H9 (cell line): ENCODE results near the gene WNT7B. TPM values are rescaled to one million over a fixed set of nuclear protein-coding genes. Genes with fewer than 3 reads are reported as not detected.

Experiments used
- DNase-seq: peaks from one replicate; pipeline ENCODE4 v3.0.0-alpha.2; 2017
- H2AFZ ChIP-seq: one replicate; pipeline ENCODE4 v1.6.1; 2013; ENCODE audit warnings: mild to moderate bottlenecking, low read length, control low read depth, moderate library complexity
- H2AK5ac ChIP-seq: 2 replicates; pipeline ENCODE4 v1.6.1; 2013; ENCODE audit warnings: low read length, control low read depth, mixed read lengths; ENCODE audit not compliant: insufficient read length
- H2BK120ac ChIP-seq: one replicate; pipeline ENCODE4 v1.6.1; 2013; ENCODE audit warnings: low read depth, mild to moderate bottlenecking, low read length, control low read depth, inconsistent platforms; ENCODE audit not compliant: poor library complexity, severe bottlenecking
- H2BK12ac ChIP-seq: 2 replicates; pipeline ENCODE4 v1.6.1; 2013; ENCODE audit warnings: low read length, control low read depth, mixed read lengths, low read depth; ENCODE audit not compliant: insufficient read length
- H2BK15ac ChIP-seq: 2 replicates; pipeline ENCODE4 v1.6.1; 2013; ENCODE audit warnings: low read depth, low read length, control low read depth
- H2BK20ac ChIP-seq: one replicate; pipeline ENCODE4 v1.6.1; 2013; ENCODE audit warnings: low read depth, mild to moderate bottlenecking, low read length, control low read depth, inconsistent platforms; ENCODE audit not compliant: poor library complexity, severe bottlenecking
- H2BK5ac ChIP-seq: 2 replicates; pipeline ENCODE4 v1.6.1; 2013; ENCODE audit warnings: low read length, control low read depth, mixed read lengths; ENCODE audit not compliant: insufficient read length
- H3K14ac ChIP-seq: 2 replicates; pipeline ENCODE4 v1.6.1; 2013; ENCODE audit warnings: low read length, control low read depth; ENCODE audit not compliant: insufficient read depth
- H3K18ac ChIP-seq: 2 replicates; pipeline ENCODE4 v1.6.1; 2013; ENCODE audit warnings: low read depth, mild to moderate bottlenecking, mixed read lengths, low read length, control low read depth; ENCODE audit not compliant: insufficient read length
- H3K23ac ChIP-seq: 2 replicates; pipeline ENCODE4 v1.6.1; 2013; ENCODE audit warnings: low read length, control low read depth, mixed read lengths, low read depth; ENCODE audit not compliant: insufficient read length
- H3K23me2 ChIP-seq: 2 replicates; pipeline ENCODE4 v1.6.1; 2013; ENCODE audit warnings: low read depth, mild to moderate bottlenecking, mixed read lengths, low read length, control low read depth; ENCODE audit not compliant: insufficient read length, poor library complexity, severe bottlenecking
- H3K27ac ChIP-seq: 2 replicates; pipeline ENCODE4 v1.5.1; 2013; ENCODE audit warnings: low read length, control low read depth, mixed read lengths, low read depth; ENCODE audit not compliant: insufficient read length
- H3K27me3 ChIP-seq: 2 replicates; pipeline ENCODE4 v1.6.1; 2013; ENCODE audit warnings: low read length, control low read depth, inconsistent platforms; ENCODE audit not compliant: insufficient read depth
- H3K4ac ChIP-seq: 2 replicates; pipeline ENCODE4 v1.6.1; 2013; ENCODE audit warnings: low read depth, mild to moderate bottlenecking, control low read depth, inconsistent platforms, low read length, moderate library complexity
- H3K4me1 ChIP-seq: 2 replicates; pipeline ENCODE4 v1.6.1; 2013; ENCODE audit warnings: low read length, control low read depth, inconsistent platforms; ENCODE audit not compliant: insufficient read depth
- H3K4me2 ChIP-seq: 2 replicates; pipeline ENCODE4 v1.6.1; 2013; ENCODE audit warnings: low read length, control low read depth, mixed read lengths; ENCODE audit not compliant: insufficient read length, insufficient read depth
- H3K56ac ChIP-seq: 2 replicates; pipeline ENCODE4 v1.6.1; 2013; ENCODE audit warnings: low read depth, mild to moderate bottlenecking, mixed read lengths, low read length, control low read depth; ENCODE audit not compliant: insufficient read length
- H3K79me1 ChIP-seq: 2 replicates; pipeline ENCODE4 v1.6.1; 2013; ENCODE audit warnings: low read depth, mild to moderate bottlenecking, moderate library complexity, low read length, control low read depth, inconsistent platforms; ENCODE audit not compliant: insufficient read depth, poor library complexity, severe bottlenecking
- H3K79me2 ChIP-seq: 2 replicates; pipeline ENCODE4 v1.6.1; 2013; ENCODE audit warnings: low read length, control low read depth, inconsistent platforms; ENCODE audit not compliant: insufficient read depth
- H3K9ac ChIP-seq: 2 replicates; pipeline ENCODE4 v1.6.1; 2013; ENCODE audit warnings: low read length, control low read depth, mixed read lengths; ENCODE audit not compliant: insufficient read length; ENCODE audit errors: extremely low read depth
- H3K9me3 ChIP-seq: one replicate; pipeline ENCODE4 v1.6.1; 2013; ENCODE audit warnings: low read depth, low read length, inconsistent platforms; ENCODE audit not compliant: control insufficient read depth
- H3T11ph ChIP-seq: one replicate; pipeline ENCODE4 v1.6.1; 2013; ENCODE audit warnings: mild to moderate bottlenecking, low read length, control low read depth, inconsistent platforms
- H4K20me1 ChIP-seq: one replicate; pipeline ENCODE4 v1.6.1; 2013; ENCODE audit not compliant: control insufficient read depth, insufficient read length, insufficient read depth
- H4K5ac ChIP-seq: 2 replicates; pipeline ENCODE4 v1.6.1; 2013; ENCODE audit warnings: low read depth, mild to moderate bottlenecking, mixed read lengths, low read length, control low read depth; ENCODE audit not compliant: insufficient read length
- H4K8ac ChIP-seq: replicated peaks from 2 replicates; pipeline ENCODE4 v1.6.1; 2013; ENCODE audit warnings: low read length, control low read depth, mixed read lengths, low read depth; ENCODE audit not compliant: insufficient read length
- H4K91ac ChIP-seq: 2 replicates; pipeline ENCODE4 v1.6.1; 2013; ENCODE audit warnings: low read depth, mild to moderate bottlenecking, moderate library complexity, mixed read lengths, low read length, control low read depth; ENCODE audit not compliant: insufficient read length
- H3K27ac Mint-ChIP-seq, 3 experiments: 2 replicates in 2 of 3; 3 replicates in 1 of 3; pipeline ENCODE4 v1.8.0; 2020 to 2021; ENCODE audit warnings: mixed read lengths in 3 of 3, mild to moderate bottlenecking in 1 of 3, moderate library complexity in 1 of 3
- H3K27me3 Mint-ChIP-seq: 2 replicates; pipeline ENCODE4 v1.8.0; 2021; ENCODE audit warnings: low read depth, mild to moderate bottlenecking, moderate library complexity, mixed read lengths
- H3K36me3 Mint-ChIP-seq, 3 experiments: 2 replicates in 2 of 3; 3 replicates in 1 of 3; pipeline ENCODE4 v1.8.0; 2020 to 2021; ENCODE audit warnings: low read depth in 3 of 3, mixed read lengths in 3 of 3; ENCODE audit not compliant: insufficient read depth in 1 of 3
- H3K4me1 Mint-ChIP-seq, 2 experiments: 2 replicates each; pipeline ENCODE4 v1.8.0; 2020; ENCODE audit warnings: mixed read lengths in 2 of 2
- H3K4me3 Mint-ChIP-seq, 2 experiments: 2 replicates in 1 of 2; 3 replicates in 1 of 2; pipeline ENCODE4 v1.8.0; 2020 to 2021; ENCODE audit warnings: mild to moderate bottlenecking in 2 of 2, mixed read lengths in 2 of 2, moderate library complexity in 1 of 2
- H3K9me3 Mint-ChIP-seq, 2 experiments: 2 replicates in 1 of 2; 3 replicates in 1 of 2; pipeline ENCODE4 v1.8.0; 2020; ENCODE audit warnings: mild to moderate bottlenecking in 2 of 2, mixed read lengths in 2 of 2, moderate library complexity in 1 of 2
- WGBS: extraction: QIAGEN DNeasy Blood & Tissue Kit; methylation state at CpG from one replicate; pipeline ENCODE4 v1.1.7; 2013; ENCODE audit warnings: missing lambda C conversion rate, low lambda C conversion rate, mixed read lengths; ENCODE audit not compliant: insufficient read length; ENCODE audit errors: extremely low coverage; 5-methylcytosine and 5-hydroxymethylcytosine counted together
- total RNA-seq: library from RNA; stranded (reverse); gene quantifications from 2 replicates; pipeline ENCODE4 v1.2.1, GENCODE V29; 2021
- TF ChIP-seq, protein P1 (sequence below): fragments of 200-600 bp; sonication (generic); conservative IDR thresholded peaks from 3 replicates; pipeline ENCODE4 v1.8.0; 2021; ENCODE audit warnings: antibody characterized with exemption, mild to moderate bottlenecking

WNT7B gene
- total RNA-seq, 1 experiment from 2014 or later: 0.09 TPM

DNA sequence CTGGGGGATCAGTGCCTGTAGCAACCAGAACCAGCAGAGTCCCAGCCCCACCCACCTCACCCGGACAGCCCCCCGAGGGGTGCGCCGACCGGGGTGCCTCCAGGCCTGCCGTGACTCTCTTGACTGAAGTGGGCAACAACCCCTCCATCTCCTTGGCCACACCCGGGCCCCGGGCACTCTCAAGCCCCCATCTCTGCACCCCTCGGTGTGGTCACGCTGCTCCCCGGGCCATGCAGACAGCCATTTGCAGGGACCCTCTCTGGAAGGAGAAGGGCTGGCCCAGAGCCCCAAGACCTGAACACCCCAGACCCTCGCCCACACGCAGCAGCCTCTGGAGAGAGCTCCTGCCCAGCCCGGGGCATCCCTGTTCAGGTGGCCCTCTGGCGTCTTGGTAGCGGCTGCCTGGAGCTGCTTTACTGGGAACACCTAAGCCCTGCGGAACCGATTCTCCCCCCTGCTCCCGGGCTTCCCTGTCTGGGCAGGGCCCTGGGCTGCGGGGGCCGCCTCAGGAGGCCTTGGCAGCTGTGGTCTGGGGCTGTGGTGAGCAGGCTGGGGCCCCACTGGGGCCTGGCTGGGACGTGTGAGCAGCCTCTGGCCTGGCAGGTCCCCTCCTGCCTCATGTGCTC, 84.9 kb downstream of the WNT7B start:
- H3K27ac ChIP-seq: no peak overlapping the region
- H2BK5ac ChIP-seq: no peak overlapping the region
- H4K8ac ChIP-seq: no peak overlapping the region
- no peak overlapping the region for H2BK12ac ChIP-seq
- no peak overlapping the region for H4K91ac ChIP-seq
- no peaks in the 10 kb centered on the region for H4K20me1 ChIP-seq
- Mint-ChIP-seq H3K4me3 (no peak overlapping the region), H3K9me3 (no peaks in the 10 kb centered on the region), H3K27ac (no peak overlapping the region), H3K4me1 (peaks cover 10 to 15% of the 10 kb centered on the region in 2 experiments), H3K36me3 (no peaks in the 10 kb centered on the region), H3K27me3 (peaks cover 4% of the 10 kb centered on the region)
- H3K18ac ChIP-seq: no peak overlapping the region
- no peak overlapping the region for H2AFZ ChIP-seq
- WGBS: no CpG with 5 or more reads among the region's 22 CpGs
- DNase-seq: no peak
- H3K27me3 ChIP-seq: no peaks in the 10 kb centered on the region
- no peak overlapping the region for H2BK20ac ChIP-seq
- H3K23ac ChIP-seq: no peak overlapping the region
- no peak overlapping the region for H3T11ph ChIP-seq
- H3K79me2 ChIP-seq: no peaks in the 10 kb centered on the region
- TF ChIP-seq, protein P1, sequence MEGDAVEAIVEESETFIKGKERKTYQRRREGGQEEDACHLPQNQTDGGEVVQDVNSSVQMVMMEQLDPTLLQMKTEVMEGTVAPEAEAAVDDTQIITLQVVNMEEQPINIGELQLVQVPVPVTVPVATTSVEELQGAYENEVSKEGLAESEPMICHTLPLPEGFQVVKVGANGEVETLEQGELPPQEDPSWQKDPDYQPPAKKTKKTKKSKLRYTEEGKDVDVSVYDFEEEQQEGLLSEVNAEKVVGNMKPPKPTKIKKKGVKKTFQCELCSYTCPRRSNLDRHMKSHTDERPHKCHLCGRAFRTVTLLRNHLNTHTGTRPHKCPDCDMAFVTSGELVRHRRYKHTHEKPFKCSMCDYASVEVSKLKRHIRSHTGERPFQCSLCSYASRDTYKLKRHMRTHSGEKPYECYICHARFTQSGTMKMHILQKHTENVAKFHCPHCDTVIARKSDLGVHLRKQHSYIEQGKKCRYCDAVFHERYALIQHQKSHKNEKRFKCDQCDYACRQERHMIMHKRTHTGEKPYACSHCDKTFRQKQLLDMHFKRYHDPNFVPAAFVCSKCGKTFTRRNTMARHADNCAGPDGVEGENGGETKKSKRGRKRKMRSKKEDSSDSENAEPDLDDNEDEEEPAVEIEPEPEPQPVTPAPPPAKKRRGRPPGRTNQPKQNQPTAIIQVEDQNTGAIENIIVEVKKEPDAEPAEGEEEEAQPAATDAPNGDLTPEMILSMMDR: no peak
- H3K4me1 ChIP-seq: no peaks in the 10 kb centered on the region; the same call in 1 of the 2 replicates
- H3K14ac ChIP-seq: no peak overlapping the region
- no peak overlapping the region for H3K56ac ChIP-seq
- H2AK5ac ChIP-seq: no peak overlapping the region
- no peak overlapping the region for H4K5ac ChIP-seq
- no peaks in the 10 kb centered on the region for H3K9me3 ChIP-seq
- no peak overlapping the region for H3K4ac ChIP-seq
- H3K23me2 ChIP-seq: no peaks in the 10 kb centered on the region
- H3K9ac ChIP-seq: no peak overlapping the region
- no peaks in the 10 kb centered on the region for H3K79me1 ChIP-seq
- H3K4me2 ChIP-seq: no peak overlapping the region
- no peak overlapping the region for H2BK15ac ChIP-seq
- no peak overlapping the region for H2BK120ac ChIP-seq
